MCF 10A (cell line): ENCODE results near the gene SSBP4. TPM values are rescaled to one million over a fixed set of nuclear protein-coding genes. Genes with fewer than 3 reads are reported as not detected.

Source experiments
- BruUV-seq: library from RNA; stranded (reverse); fragments of 400-500 nt; replicated peaks from 2 replicates; lab custom pipeline; 2021; lab: Mats Ljungman, UMichigan
- CTCF ChIA-PET: fragments of 300-600 bp; sonication (Branson Sonifier 250); formaldehyde crosslinking; extraction: SDS; loops from one replicate; lab custom pipeline; 2021; ENCODE audit warnings: antibody characterized with exemption, inconsistent platforms; lab: Yijun Ruan, JAX
- POLR2A ChIA-PET: fragments of 300-600, 350-650 bp; sonication (Branson Sonifier 250); formaldehyde crosslinking; extraction: SDS; loops from one replicate; lab custom pipeline; 2020; ENCODE audit warnings: antibody characterized with exemption, inconsistent platforms; lab: Yijun Ruan, JAX
- DNase-seq: peaks from one replicate; pipeline ENCODE4 v3.0.0-alpha.2; 2018; ENCODE audit not compliant: unreplicated experiment
- H3K27ac Mint-ChIP-seq: one replicate; pipeline ENCODE4 v1.8.0; 2022; ENCODE audit warnings: mild to moderate bottlenecking, low read depth, mixed read lengths; ENCODE audit not compliant: unreplicated experiment
- H3K27me3 Mint-ChIP-seq: one replicate; pipeline ENCODE4 v1.8.0; 2022; ENCODE audit warnings: mixed read lengths; ENCODE audit not compliant: insufficient read depth, unreplicated experiment
- H3K36me3 Mint-ChIP-seq: one replicate; pipeline ENCODE4 v1.8.0; 2022; ENCODE audit warnings: mild to moderate bottlenecking, moderate library complexity, mixed read lengths; ENCODE audit not compliant: insufficient read depth, unreplicated experiment
- H3K4me1 Mint-ChIP-seq: one replicate; pipeline ENCODE4 v1.8.0; 2022; ENCODE audit warnings: mixed read lengths; ENCODE audit not compliant: insufficient read depth, unreplicated experiment
- H3K4me3 Mint-ChIP-seq: one replicate; pipeline ENCODE4 v1.8.0; 2022; ENCODE audit warnings: mild to moderate bottlenecking, moderate library complexity, mixed read lengths; ENCODE audit not compliant: unreplicated experiment
- H3K9me3 Mint-ChIP-seq: one replicate; pipeline ENCODE4 v1.8.0; 2022; ENCODE audit warnings: mixed read lengths; ENCODE audit not compliant: unreplicated experiment
- intact Hi-C: fragments of 100-400 bp; cut with micrococcal nuclease; formaldehyde crosslinking; loops from 2 replicates; pipeline ENCODE4 v1.14.1; 2022
- total RNA-seq: library from RNA; stranded (reverse); gene quantifications from 2 replicates; pipeline ENCODE4 v1.2.3, GENCODE V29; 2022
- TF ChIP-seq, protein P1 (sequence below): fragments of 200-600 bp; IDR thresholded peaks from one replicate; pipeline ENCODE4 v1.8.0; 2022; ENCODE audit warnings: antibody characterized with exemption, mild to moderate bottlenecking; ENCODE audit not compliant: unreplicated experiment

The SSBP4 gene
- total RNA-seq, 1 experiment from 2014 or later: 26.3 TPM

DNA sequence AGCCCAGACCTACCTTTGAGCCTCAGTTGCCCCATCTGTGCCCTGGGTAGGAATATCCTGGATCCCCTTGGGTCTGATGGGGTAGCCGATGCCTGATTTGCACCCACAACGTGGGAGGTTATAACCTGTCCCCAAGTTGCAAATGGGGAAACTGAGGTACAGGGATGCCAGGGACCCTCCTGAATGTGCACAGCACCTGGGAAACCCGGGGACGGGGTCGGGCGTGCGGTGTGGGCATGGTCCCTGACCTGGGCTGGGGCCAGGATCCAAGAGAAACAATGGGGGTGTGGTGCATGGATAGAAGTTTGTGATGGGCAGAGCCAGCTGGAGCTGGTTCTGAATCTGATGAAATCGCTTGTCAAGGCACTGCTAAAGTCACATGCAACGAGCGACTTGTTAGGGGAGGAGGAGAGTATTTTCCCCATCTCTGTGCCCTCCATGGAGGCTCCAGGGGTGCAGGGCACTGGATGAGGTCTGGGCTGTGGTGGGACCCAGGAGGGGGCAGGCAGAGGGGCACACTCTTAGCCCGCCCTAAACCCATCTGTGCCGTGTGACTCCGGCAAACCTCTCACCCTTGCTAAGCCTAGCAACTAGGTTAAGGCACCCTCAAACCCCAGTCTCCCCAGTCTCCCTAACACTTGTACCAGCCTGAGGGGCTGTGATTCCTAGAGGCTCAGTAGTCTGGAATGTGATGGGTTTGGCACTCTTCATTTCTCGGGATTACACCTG, 32.5 kb upstream of the SSBP4 start:
- intact Hi-C loops: loop anchor here (1.0 kb wide), 1 partner anchor 37 kb away; no protein-coding TSS in a partner anchor
- TSS peak; percentile 60 for BruUV-seq

DNA sequence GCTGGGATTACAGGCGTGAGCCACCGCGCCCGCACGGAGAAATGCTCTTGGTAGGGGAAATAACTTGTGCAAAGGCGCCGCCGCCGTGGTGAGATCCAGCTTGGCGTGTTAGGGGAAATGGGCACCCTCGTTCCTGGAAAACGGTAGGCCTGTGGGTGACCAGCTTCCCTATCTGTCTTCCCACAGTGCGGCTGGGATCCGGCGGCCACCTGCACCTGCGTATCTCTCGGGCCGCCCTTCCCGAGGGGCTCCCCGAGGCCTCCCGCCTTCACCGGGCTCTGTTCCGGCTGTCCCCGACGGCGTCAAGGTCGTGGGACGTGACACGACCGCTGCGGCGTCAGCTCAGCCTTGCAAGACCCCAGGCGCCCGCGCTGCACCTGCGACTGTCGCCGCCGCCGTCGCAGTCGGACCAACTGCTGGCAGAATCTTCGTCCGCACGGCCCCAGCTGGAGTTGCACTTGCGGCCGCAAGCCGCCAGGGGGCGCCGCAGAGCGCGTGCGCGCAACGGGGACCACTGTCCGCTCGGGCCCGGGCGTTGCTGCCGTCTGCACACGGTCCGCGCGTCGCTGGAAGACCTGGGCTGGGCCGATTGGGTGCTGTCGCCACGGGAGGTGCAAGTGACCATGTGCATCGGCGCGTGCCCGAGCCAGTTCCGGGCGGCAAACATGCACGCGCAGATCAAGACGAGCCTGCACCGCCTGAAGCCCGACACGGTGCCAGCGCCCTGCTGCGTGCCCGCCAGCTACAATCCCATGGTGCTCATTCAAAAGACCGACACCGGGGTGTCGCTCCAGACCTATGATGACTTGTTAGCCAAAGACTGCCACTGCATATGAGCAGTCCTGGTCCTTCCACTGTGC, 30.9 kb upstream of the SSBP4 start:
- Mint-ChIP-seq H3K36me3 (peaks cover 43% of the 10 kb centered on the region), H3K4me1 (peaks cover 23% of the 10 kb centered on the region), H3K27ac (no peak overlapping the region), H3K27me3 (no peaks in the 10 kb centered on the region), H3K9me3 (no peaks in the 10 kb centered on the region), H3K4me3 (peak overlapping the region; percentile 79)
- no TSS peak for BruUV-seq
- TF ChIP-seq, protein P1, sequence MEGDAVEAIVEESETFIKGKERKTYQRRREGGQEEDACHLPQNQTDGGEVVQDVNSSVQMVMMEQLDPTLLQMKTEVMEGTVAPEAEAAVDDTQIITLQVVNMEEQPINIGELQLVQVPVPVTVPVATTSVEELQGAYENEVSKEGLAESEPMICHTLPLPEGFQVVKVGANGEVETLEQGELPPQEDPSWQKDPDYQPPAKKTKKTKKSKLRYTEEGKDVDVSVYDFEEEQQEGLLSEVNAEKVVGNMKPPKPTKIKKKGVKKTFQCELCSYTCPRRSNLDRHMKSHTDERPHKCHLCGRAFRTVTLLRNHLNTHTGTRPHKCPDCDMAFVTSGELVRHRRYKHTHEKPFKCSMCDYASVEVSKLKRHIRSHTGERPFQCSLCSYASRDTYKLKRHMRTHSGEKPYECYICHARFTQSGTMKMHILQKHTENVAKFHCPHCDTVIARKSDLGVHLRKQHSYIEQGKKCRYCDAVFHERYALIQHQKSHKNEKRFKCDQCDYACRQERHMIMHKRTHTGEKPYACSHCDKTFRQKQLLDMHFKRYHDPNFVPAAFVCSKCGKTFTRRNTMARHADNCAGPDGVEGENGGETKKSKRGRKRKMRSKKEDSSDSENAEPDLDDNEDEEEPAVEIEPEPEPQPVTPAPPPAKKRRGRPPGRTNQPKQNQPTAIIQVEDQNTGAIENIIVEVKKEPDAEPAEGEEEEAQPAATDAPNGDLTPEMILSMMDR: peak; percentile 95
- peak; percentile 54 for DNase-seq
- ChIA-PET CTCF (interaction anchor here (0.6 to 5.5 kb wide), 32 partner anchors 10 to 462 kb away, joined by 3 to 61 read pairs (median 4); partner anchors contain the start of genes LRRC25, LSM4 and SSBP4), POLR2A (interaction anchor here (0.5 to 5.5 kb wide), 8 partner anchors 11 to 1173 kb away, joined by 3 to 44 read pairs (median 4); partner anchors contain the start of genes JUND, RAB3A and SSBP4)
- intact Hi-C loops: no loop called here

More for the DNA sequence above, 32.5 kb upstream of the SSBP4 start:
- Mint-ChIP-seq H3K27me3 (no peaks in the 10 kb centered on the region), H3K9me3 (no peaks in the 10 kb centered on the region), H3K27ac (peak overlapping the region; percentile 77), H3K4me3 (peak overlapping the region; percentile 79), H3K36me3 (peaks cover 47% of the 10 kb centered on the region), H3K4me1 (peaks cover 23% of the 10 kb centered on the region)
- ChIA-PET POLR2A (interaction anchor here (0.6 to 5.5 kb wide), 12 partner anchors 12 to 134 kb away, joined by 3 to 44 read pairs (median 4); partner anchors contain the start of genes JUND and SSBP4), CTCF (interaction anchor here (0.5 to 4.8 kb wide), 10 partner anchors 13 to 1066 kb away, joined by 3 to 61 read pairs (median 5); partner anchors contain the start of gene JUND)
- TF ChIP-seq, protein P1: no peak
- DNase-seq: peak; percentile 61

DNA sequence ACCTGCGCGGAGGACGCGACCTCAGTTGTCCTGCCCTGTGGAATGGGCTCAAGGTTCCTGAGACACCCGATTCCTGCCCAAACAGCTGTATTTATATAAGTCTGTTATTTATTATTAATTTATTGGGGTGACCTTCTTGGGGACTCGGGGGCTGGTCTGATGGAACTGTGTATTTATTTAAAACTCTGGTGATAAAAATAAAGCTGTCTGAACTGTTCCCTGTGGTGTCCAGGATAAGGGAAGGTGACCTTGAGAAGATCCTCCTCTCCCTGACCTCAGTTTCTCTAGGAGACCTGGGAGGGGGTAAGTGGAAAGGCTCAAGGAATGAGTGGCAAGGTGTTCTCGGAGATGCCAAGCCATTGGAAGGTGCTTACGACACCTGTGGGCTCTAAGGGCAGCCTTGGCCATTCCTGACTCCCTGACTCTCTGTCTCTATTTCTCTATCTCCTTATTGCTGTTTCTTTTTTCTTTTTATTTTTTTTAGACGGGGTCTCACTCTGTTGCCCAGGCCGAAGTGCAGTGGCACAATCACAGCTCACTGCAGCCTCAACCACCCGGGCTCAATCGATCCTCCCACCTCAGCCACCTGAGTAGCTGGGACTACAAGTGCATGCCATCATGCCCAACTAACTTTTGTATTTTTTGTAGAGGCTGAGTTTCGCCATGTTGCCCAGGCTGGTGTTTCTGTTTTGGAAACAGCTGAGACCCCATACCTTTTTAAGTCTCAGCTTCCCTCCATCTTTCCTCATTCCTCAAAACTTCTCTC, 30.1 kb upstream of the SSBP4 start:
- no peaks in the 10 kb centered on the region for H3K9me3 Mint-ChIP-seq
- H3K4me3 Mint-ChIP-seq: peak overlapping the region; percentile 79
- DNase-seq: no peak
- intact Hi-C loops: no loop called here
- ChIA-PET POLR2A (interaction anchor here (0.6 to 5.5 kb wide), 8 partner anchors 9 to 1174 kb away, joined by 3 to 44 read pairs (median 4); partner anchors contain the start of genes JUND and SSBP4), CTCF (interaction anchor here (0.6 to 5.5 kb wide), 19 partner anchors 9 to 461 kb away, joined by 3 to 61 read pairs (median 5); partner anchors contain the start of gene LRRC25)
- no peaks in the 10 kb centered on the region for H3K27me3 Mint-ChIP-seq
- TF ChIP-seq, protein P1: no peak
- peaks cover 23% of the 10 kb centered on the region for H3K4me1 Mint-ChIP-seq
- no peak overlapping the region for H3K27ac Mint-ChIP-seq
- BruUV-seq: no TSS peak
- peaks cover 43% of the 10 kb centered on the region for H3K36me3 Mint-ChIP-seq
